ENCODE measurements around the gene GLRA1.

DNA sequence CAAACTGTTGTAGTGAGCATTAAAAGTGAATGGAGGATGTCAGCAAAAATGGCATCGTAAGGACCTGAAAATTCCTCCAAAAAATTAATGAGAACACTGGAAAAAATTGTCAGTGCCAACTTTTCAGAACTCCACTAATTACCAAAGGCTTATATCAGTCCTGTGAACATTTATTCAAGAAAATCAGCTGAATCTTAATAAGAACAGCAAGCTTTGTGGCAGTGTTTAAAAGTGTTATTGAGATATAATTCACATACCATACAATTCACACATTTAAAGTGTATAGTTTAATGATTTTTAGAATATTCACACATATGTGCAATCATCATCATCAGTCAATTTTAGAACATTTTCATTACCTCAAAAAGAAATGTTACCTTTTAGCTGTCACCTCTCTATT is 95.3 kb downstream of the GLRA1 start:
- TF ChIP-seq, protein P1, sequence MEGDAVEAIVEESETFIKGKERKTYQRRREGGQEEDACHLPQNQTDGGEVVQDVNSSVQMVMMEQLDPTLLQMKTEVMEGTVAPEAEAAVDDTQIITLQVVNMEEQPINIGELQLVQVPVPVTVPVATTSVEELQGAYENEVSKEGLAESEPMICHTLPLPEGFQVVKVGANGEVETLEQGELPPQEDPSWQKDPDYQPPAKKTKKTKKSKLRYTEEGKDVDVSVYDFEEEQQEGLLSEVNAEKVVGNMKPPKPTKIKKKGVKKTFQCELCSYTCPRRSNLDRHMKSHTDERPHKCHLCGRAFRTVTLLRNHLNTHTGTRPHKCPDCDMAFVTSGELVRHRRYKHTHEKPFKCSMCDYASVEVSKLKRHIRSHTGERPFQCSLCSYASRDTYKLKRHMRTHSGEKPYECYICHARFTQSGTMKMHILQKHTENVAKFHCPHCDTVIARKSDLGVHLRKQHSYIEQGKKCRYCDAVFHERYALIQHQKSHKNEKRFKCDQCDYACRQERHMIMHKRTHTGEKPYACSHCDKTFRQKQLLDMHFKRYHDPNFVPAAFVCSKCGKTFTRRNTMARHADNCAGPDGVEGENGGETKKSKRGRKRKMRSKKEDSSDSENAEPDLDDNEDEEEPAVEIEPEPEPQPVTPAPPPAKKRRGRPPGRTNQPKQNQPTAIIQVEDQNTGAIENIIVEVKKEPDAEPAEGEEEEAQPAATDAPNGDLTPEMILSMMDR (IDR thresholded peaks at IDR 0.05), result no peak
- no peak for TF ChIP-seq POLR2A (IDR thresholded peaks at IDR 0.05)
